Nasal cavity respiratory epithelium epithelial cell of viscerocranial mucosa (primary cell): Measurements from ENCODE around the gene AGAP2. TPM values are rescaled to one million over a fixed set of nuclear protein-coding genes. Genes with fewer than 3 reads are reported as not detected.

Experiments
- total RNA-seq: library from RNA; depleted of rRNA; stranded (reverse); fragments of >200 nt; gene quantifications from 2 replicates; pipeline ENCODE4 v1.2.3, GENCODE V29; 2014

The AGAP2 gene
- total RNA-seq = under 0.01 and 0.07 TPM in 2 replicates

GRCh38 chr12:57738661-57739237, at the start of gene AGAP2:
Gene AGAP2 (minus strand): TSS chr12:57738742. CDS start chr12:57738246, 496 bp downstream.

DNA sequence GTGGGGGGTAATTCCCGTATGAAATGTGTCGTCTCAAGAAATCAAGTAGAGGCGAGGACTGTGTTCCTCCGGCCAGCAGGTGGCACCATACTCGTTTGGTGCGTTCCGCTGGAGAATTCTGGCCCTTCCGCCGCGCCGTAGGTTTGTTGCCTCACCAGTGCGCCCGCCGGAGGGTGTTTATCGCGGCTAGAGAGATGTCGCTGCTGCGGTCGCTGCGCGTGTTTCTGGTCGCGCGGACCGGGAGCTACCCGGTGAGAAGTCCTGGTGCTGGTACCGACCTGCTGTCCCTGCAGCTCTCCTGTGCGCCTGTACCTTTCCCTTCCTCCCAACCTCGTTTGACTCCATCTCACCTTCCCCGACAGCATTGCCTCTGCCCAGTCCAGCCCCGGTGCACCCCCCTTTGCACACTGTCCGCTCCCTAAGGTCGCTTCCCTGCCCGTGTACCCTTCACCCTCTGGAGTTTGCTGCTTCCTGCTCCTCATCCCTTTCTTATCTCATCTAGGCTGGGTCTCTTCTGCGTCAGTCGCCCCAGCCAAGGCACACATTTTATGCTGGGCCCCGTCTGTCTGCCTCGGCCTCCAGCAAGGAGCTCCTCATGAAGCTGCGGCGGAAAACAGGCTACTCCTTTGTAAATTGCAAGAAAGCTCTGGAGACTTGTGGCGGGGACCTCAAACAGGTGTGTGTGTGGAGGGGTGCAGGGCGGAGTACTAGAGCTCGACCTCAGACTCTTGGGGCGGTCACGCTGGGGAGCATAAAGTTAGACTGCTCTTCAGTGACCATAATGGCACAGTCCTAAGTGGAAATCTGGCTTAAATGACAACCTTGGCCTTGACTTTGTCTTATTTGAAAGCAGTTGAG, 44.3 kb upstream of the AGAP2 start, which contains the start of gene TSFM:
TSS of gene TSFM (plus strand) at position 180 of the 858 bp plus-strand sequence. CDS start at position 195, 15 bp downstream.

GRCh38 chr12:57772429-57773322, 34.1 kb upstream of the AGAP2 start, which contains the start of gene EEF1AKMT3:
Gene EEF1AKMT3 (plus strand): TSS chr12:57772614. CDS start chr12:57772725, 111 bp downstream.

DNA sequence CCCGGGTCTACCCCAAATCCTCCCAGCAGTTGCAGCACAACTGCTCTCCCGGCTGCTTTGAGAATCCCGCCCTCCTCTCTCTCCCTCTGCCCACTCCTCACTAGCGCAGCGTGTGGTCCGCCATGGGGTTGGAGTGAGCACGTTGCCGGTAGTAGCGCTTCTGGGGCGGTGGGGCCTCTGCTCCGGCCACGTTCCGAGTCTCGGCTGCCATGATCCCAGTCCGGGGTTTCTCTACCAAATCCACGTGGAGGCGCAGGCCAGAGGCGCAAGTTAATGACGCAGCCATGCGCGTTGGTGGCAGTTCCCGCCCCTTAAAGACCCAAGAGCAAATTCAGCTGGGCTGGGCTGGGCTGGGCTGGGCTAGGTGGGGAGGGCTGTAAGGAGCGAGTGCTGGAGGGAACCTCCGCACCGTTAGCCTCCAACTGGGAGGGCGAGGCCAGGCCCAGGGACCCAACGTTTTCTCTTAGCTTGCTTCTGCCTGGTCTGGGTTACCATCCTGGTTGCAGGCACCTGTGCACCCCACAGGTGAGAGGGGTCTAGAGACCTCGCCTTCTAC, 33.4 kb upstream of the AGAP2 start, which contains the start of gene METTL1:
TSS of gene METTL1 (minus strand) at position 233 of the 556 bp plus-strand sequence. CDS start at position 211, 22 bp downstream.

GRCh38 chr12:57766464-57767304, 28.1 kb upstream of the AGAP2 start, which contains the start of gene CYP27B1:
Gene CYP27B1 (minus strand): TSS chr12:57767078. CDS start chr12:57767041, 37 bp downstream.

DNA sequence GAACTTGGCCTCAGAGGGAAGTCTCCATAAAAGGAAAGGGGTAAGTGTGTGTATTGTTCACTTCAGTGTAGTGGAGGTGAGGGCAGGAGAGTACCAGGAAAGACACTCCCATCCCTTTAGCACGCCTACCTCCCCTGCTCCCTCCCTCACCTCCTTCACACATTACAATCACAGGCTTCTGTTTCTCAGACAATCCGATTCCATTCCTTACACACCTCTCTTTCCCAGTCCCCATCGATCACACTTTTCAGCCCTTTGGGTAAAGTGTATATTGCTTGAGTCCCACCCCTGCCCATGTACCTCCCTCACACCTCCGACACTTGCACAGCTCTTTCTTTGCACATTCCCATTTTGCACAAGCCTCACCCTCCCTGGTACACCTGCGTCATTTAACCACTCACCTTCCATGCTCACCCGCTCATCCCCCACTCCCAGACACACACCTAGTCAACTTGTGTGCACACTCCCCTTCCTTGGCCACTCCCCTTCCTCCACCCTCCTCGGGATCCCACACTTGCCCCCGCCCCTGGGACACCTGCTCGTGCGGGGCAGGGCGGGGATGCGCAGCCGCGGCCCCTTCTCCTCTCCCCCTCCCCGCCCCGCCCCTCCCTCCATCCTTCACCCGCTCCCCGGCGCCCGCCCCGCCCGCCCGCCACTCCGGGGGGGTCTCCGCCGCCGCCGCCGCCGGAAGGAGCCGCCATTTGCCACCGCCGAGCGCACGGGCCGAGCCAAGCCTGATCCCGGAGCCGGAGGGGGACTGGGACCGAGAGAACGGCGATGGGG, 16.1 kb upstream of the AGAP2 start, which contains the start of gene MARCHF9:
TSS of gene MARCHF9 (plus strand) at position 693 of the 783 bp plus-strand sequence. CDS start 426 bp downstream, outside the sequence.

GRCh38 chr12:57751788-57752667, 13.5 kb upstream of the AGAP2 start, which contains the start of gene CDK4:
Gene CDK4 (minus strand): TSS chr12:57752310. CDS start chr12:57751717, 593 bp downstream.

GRCh38 chr12:57744777-57745484, 6.4 kb upstream of the AGAP2 start, which contains the start of gene TSPAN31:
Gene TSPAN31 (plus strand): TSS chr12:57745039. CDS start chr12:57745155, 116 bp downstream.

GRCh38 chr12:57693659-57694458, 44.7 kb downstream of the AGAP2 start, which contains the start of gene OS9:
Gene OS9 (plus strand): TSS chr12:57694132. CDS start chr12:57694162, 30 bp downstream.

Other genes with a start within 250 kb of the AGAP2 start
- 128 and 270 TPM in 2 replicates for gene DDIT3, start 218.2 kb downstream of the AGAP2 start, total RNA-seq
- 3.4 and 19.0 TPM in 2 replicates for gene MBD6, start 215.9 kb downstream of the AGAP2 start, total RNA-seq
- 68.7 and 104 TPM in 2 replicates for gene DCTN2, start 191.6 kb downstream of the AGAP2 start, total RNA-seq
- under 0.01 and 0.21 TPM in 2 replicates for gene KIF5A, start 188.7 kb downstream of the AGAP2 start, total RNA-seq
- 47.8 and 62.5 TPM in 2 replicates for gene PIP4K2C, start 147.6 kb downstream of the AGAP2 start, total RNA-seq
- gene DTX3, start 133.9 kb downstream of the AGAP2 start, total RNA-seq = 3.1 and 7.0 TPM in 2 replicates
- gene ARHGEF25, start 127.3 kb downstream of the AGAP2 start, total RNA-seq = under 0.01 and 0.43 TPM in 2 replicates
- 0.07 TPM in 1 of 2 replicates, not detected in the other for gene B4GALNT1, start 105.5 kb downstream of the AGAP2 start, total RNA-seq
- gene OS9, start 44.6 kb downstream of the AGAP2 start, total RNA-seq = 188 and 209 TPM in 2 replicates
- gene TSPAN31, start 6.3 kb upstream of the AGAP2 start, total RNA-seq = 42.8 and 93.6 TPM in 2 replicates
- gene CDK4, start 13.6 kb upstream of the AGAP2 start, total RNA-seq = 108 and 152 TPM in 2 replicates
- 6.5 and 9.7 TPM in 2 replicates for gene MARCHF9, start 16.4 kb upstream of the AGAP2 start, total RNA-seq
- gene CYP27B1, start 28.3 kb upstream of the AGAP2 start, total RNA-seq = 1.5 and 4.1 TPM in 2 replicates
- gene METTL1, start 33.4 kb upstream of the AGAP2 start, total RNA-seq = 8.5 and 9.5 TPM in 2 replicates
- 6.8 and 7.7 TPM in 2 replicates for gene EEF1AKMT3, start 33.9 kb upstream of the AGAP2 start, total RNA-seq
- 17.1 and 17.3 TPM in 2 replicates for gene TSFM, start 44.0 kb upstream of the AGAP2 start, total RNA-seq
- gene AVIL, start 80.0 kb upstream of the AGAP2 start, total RNA-seq = 0.34 and 3.3 TPM in 2 replicates
- gene CTDSP2, start 108.0 kb upstream of the AGAP2 start, total RNA-seq = 32.5 and 72.8 TPM in 2 replicates
- gene ATP23, start 202.8 kb upstream of the AGAP2 start, total RNA-seq = 4.2 and 6.5 TPM in 2 replicates